ENCODE data around the gene SNRPN.
"Not testable (repeated sequence)": the region's sequence is repeated elsewhere in the genome, so short reads cannot be mapped to it uniquely, and the experiment has no call there.

The SNRPN gene

DNA sequence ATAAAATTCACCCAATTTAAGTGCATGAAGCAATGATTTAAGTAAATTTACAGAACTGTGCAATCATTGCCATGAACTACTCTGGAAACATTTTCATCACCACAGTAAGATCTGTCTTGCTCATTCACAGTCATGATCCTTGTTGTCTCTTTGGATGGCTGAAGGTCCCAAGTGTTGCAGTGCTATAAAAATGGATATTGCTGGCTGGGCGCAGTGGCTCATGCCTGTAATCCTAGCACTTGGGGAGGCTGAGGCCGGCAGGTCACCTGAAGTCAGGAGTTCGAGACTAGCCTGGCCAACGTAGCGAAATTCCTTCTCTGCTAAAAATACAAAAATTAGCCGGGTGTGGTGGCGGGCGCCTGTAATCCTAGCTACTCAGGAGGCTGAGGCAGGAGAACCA is 17.0 kb downstream of the SNRPN start:
- no peak for DNase-seq

DNA sequence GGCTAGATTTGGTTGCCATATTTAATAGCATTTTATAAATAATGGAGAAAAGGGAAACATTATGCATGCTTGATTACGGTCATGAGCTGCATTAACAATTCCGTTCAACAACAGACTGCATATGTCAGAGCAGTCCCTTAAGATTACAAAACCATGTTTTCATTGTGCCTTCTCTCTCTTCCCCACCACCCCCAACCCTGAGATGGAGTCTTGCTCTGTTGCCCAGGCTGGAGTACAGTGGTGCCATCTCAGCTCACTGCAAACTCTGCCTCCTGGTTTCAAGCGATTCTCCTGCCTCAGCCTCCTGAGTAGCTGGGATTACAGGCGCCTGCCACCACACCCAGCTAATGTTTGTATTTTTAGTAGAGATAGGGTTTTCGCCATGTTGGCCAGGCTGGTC is 17.9 kb downstream of the SNRPN start:
- not testable (repeated sequence) for DNase-seq

GRCh38 chr15:24976932-24977331 is 22.1 kb downstream of the SNRPN start:
- DNase-seq = no peak

DNA sequence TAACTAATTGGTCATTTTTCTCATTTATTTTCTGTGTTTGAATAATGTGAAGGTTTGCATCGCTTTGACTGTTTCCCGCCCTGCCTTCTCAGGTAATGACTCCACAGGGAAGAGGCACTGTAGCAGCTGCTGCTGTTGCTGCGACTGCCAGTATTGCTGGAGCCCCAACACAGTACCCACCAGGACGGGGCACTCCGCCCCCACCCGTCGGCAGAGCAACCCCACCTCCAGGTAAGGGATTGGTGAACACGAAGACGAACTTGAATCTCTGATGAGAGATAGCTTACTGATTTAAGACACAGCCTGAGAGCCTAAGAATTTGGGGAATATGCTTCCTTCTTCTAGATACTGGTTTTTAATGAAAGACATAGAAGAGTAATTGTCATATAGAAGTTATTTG is 22.9 kb downstream of the SNRPN start:
- no peak for DNase-seq

DNA sequence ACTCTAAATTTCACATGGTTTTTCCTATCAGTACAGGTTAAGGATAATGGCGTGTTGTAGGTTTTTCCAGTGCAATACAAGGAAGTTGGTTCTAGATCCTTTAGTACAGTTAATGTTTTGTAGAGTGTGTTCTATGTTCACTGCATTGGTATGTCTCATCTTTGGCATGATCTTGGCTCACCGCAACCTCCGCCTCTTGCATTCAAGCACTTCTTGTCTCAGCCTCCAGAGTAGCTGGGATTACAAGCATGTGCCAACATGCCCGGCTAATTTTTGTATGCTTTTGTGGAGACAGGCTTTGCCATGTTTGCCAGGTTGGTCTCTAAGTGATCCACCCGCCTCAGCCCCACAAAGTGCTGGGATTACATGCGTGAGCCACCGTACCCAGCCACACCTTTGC is 30.4 kb downstream of the SNRPN start:
- no peak for DNase-seq

DNA sequence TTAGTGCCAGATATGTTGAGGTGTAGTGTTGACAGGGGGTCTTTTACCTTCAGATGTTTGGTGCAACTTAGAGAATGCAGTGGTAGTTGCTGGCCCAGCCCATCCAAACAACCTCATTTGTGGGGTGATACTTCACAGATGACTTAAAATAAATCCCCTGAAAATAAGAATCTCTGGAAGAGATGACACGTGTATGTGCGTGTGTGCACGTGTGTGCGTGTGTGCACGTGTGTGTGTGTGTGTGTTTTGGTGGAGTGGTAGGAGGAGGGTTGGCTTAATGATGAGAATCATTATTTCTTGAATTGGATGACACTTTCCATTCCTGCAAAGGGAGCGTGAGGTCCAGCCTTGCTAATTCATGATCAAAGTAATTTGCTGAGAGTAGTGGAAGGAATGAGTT is 31.9 kb downstream of the SNRPN start:
- no peak for DNase-seq

DNA sequence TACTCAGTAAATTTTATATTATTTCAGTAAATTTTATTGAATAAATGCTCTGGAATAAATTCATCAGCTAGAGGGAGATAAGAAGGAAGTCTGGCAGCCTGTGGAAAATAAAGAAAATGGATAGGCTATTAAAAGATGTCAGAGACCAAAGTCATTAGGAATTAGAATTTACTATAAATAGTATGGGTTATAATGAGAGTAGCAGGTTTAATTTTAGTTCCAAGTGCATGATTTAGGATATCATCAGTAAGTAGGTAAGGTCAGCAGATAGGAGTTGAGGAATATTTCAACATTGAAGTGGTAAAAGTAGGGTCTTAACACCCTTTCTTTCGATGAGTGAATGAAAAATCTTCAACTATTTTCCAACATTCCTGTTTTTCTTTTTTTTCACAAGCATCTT is 64.6 kb downstream of the SNRPN start:
- no peak for DNase-seq

- no peak for DNase-seq
Observed at GRCh38 chr15:25022233-25022632, 67.4 kb downstream of the SNRPN start.

Measured in NCI-H1436 (cell line).